Measurements from ENCODE around the gene PFDN1. TPM values are rescaled to one million over a fixed set of nuclear protein-coding genes. Genes with fewer than 3 reads are reported as not detected.

The PFDN1 gene
- total RNA-seq, 1 experiment from 2014 or later: 266 TPM

GRCh38 chr5:140331638-140332037 lies 28.7 kb upstream of the PFDN1 start:
- in situ Hi-C loops (cut with HindIII; ENCODE audit: low sequenced_read_pairs): no loop called here
- no peak for DNase-seq (ENCODE audit: low spot score)

GRCh38 chr5:140329739-140330481 lies 27.0 kb upstream of the PFDN1 start:
- DNase-seq (ENCODE audit: low spot score): no peak
- in situ Hi-C loops (cut with HindIII; ENCODE audit: low sequenced_read_pairs): no loop called here

- no peak for DNase-seq (ENCODE audit: low spot score)
- in situ Hi-C loops (cut with HindIII; ENCODE audit: low sequenced_read_pairs): no loop called here
These were observed 25.3 kb upstream of the PFDN1 start for GRCh38 chr5:140328036-140328764.

GRCh38 chr5:140327589-140327988 lies 24.7 kb upstream of the PFDN1 start:
- DNase-seq (ENCODE audit: low spot score): no peak
- in situ Hi-C loops (cut with HindIII; ENCODE audit: low sequenced_read_pairs): no loop called here

- in situ Hi-C loops (cut with HindIII; ENCODE audit: low sequenced_read_pairs): no loop called here
- DNase-seq (ENCODE audit: low spot score): no peak
These were observed 22.6 kb upstream of the PFDN1 start for GRCh38 chr5:140325486-140325885.

- DNase-seq (ENCODE audit: low spot score): no peak
- in situ Hi-C loops (cut with HindIII; ENCODE audit: low sequenced_read_pairs): no loop called here
These were observed 21.8 kb upstream of the PFDN1 start for GRCh38 chr5:140324617-140325241.

- in situ Hi-C loops (cut with HindIII; ENCODE audit: low sequenced_read_pairs): no loop called here
- DNase-seq (ENCODE audit: low spot score): no peak
These were observed 21.2 kb upstream of the PFDN1 start for GRCh38 chr5:140324041-140324600.

GRCh38 chr5:140322751-140323731 lies 20.1 kb upstream of the PFDN1 start:
- in situ Hi-C loops (cut with HindIII; ENCODE audit: low sequenced_read_pairs): no loop called here
- peak; percentile 52 for DNase-seq (ENCODE audit: low spot score)

GRCh38 chr5:140321796-140322195 lies 18.9 kb upstream of the PFDN1 start:
- in situ Hi-C loops (cut with HindIII; ENCODE audit: low sequenced_read_pairs): no loop called here
- DNase-seq (ENCODE audit: low spot score): no peak

- in situ Hi-C loops (cut with HindIII; ENCODE audit: low sequenced_read_pairs): no loop called here
- no peak for DNase-seq (ENCODE audit: low spot score)
These were observed 16.9 kb upstream of the PFDN1 start for GRCh38 chr5:140319833-140320232.

- in situ Hi-C loops (cut with HindIII; ENCODE audit: low sequenced_read_pairs): no loop called here
- no peak for DNase-seq (ENCODE audit: low spot score)
These were observed 15.9 kb upstream of the PFDN1 start for GRCh38 chr5:140318792-140319191.

GRCh38 chr5:140317859-140318258 lies 15.0 kb upstream of the PFDN1 start:
- DNase-seq (ENCODE audit: low spot score): no peak
- in situ Hi-C loops (cut with HindIII; ENCODE audit: low sequenced_read_pairs): no loop called here

GRCh38 chr5:140312791-140313189 lies 9.9 kb upstream of the PFDN1 start:
- DNase-seq (ENCODE audit: low spot score): no peak
- in situ Hi-C loops (cut with HindIII; ENCODE audit: low sequenced_read_pairs): no loop called here

GRCh38 chr5:140312067-140312790 lies 9.3 kb upstream of the PFDN1 start:
- no peak for DNase-seq (ENCODE audit: low spot score)
- in situ Hi-C loops (cut with HindIII; ENCODE audit: low sequenced_read_pairs): no loop called here

GRCh38 chr5:140311011-140311467 lies 8.1 kb upstream of the PFDN1 start:
- in situ Hi-C loops (cut with HindIII; ENCODE audit: low sequenced_read_pairs): no loop called here
- no peak for DNase-seq (ENCODE audit: low spot score)

- in situ Hi-C loops (cut with HindIII; ENCODE audit: low sequenced_read_pairs): no loop called here
- no peak for DNase-seq (ENCODE audit: low spot score)
These were observed 7.5 kb upstream of the PFDN1 start for GRCh38 chr5:140310434-140310833.

- no peak for DNase-seq (ENCODE audit: low spot score)
- in situ Hi-C loops (cut with HindIII; ENCODE audit: low sequenced_read_pairs): no loop called here
These were observed 6.9 kb upstream of the PFDN1 start for GRCh38 chr5:140309706-140310249.

- no peak for DNase-seq (ENCODE audit: low spot score)
- in situ Hi-C loops (cut with HindIII; ENCODE audit: low sequenced_read_pairs): no loop called here
These were observed 2.6 kb upstream of the PFDN1 start for GRCh38 chr5:140305471-140305870.

Measured in G401 (cell line).